GM18868 (cell line): Measurements from ENCODE around the gene DIP2B.

ENCODE experiments used
- ATAC-seq: cut with Tn5 transposase; IDR thresholded peaks from one replicate; pipeline ENCODE4 v1.9.1; 2021; ENCODE audit warnings: mild to moderate bottlenecking, moderate library complexity; ENCODE audit not compliant: unreplicated experiment

Gene DIP2B

DNA sequence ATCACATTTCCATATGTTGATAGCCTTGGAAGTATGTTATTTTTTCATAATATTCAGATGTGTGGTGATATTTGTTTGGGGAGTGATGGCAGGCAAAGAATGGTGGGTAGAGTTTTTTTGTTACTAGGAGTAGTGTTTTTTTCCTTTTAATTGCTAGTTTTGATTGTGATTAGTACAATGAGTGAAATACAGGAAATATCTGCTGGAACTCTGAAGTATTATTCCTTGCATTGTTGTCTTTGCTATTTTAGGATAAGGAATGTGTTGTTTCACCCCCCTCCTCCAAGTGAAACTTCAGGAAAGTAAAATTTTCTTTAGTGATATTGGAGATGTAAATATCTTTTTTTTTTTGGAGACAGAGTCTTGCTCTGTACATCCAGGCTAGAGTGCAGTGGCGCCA lies 105.4 kb downstream of the DIP2B start:
- no peak for ATAC-seq

DNA sequence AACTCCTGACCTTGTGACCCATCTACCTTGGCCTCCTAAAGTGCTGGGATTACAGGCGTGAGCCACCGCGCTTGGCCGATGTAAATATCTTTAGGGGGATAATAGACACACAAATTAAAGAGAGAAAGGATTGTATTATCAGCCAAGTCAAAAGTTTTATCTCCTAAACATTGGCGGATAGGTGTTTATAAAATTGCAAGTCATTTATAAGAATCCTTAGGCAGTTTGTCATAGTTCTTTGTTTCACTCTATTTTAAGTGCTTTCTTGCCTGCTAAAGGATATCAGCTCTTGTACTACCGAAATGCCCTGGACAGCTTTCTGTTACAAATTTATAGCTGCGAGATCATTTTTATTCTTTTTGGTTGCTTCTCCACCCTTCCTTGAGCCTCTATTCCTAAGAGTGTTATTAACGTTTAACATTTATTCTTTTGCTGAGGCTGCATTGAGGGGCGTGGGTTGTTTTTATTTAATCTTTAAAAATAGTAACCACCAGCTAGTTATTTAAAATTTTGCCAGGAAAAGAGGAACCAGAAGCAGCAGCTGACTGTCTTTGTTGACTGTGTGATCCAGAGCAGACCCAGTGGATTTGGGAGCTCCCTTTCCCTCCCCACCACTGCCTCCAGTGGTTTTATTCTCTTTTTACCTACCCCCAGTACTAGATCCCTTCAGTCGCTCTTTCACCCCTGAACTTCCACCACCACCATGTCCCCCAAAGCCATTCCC lies 106.4 kb downstream of the DIP2B start:
- no peak for ATAC-seq

DNA sequence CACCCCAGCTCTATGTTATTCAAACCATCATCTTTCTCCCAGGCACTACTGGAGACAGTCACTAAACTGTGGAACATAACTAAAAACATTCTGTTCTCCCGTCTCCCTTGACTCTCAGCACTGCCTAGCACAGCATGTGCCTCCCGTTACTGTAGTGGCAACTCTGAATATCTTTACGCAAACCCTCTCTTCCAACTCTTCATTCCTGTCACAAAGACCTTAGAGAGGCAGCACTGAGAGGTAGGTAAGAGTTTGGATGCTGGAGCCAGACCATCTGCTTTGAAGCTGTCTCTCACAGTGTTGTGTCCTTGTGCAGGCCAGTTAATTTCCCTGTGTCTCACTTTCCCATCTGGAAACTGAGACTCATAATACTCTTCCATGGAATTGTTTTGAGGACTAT lies 108.1 kb downstream of the DIP2B start:
- ATAC-seq = no peak

DNA sequence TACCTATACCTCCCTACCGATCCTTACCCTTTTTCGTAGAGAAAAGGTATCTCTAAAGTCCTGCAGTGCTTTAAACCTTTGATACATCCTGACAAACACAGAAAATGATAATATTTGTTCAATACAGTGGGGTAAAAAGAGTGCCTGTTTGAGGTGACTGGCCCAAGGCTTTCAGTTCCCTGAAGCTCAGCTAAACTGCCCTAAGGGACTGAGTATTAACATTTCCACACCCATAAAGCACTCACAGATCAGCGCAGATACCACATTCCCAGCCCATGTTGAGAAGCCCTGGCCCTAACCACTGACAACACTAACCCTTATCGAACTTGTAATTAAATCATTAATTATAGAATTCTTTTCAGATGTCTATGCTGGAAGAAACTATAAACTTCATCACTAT lies 108.7 kb downstream of the DIP2B start:
- ATAC-seq = no peak

DNA sequence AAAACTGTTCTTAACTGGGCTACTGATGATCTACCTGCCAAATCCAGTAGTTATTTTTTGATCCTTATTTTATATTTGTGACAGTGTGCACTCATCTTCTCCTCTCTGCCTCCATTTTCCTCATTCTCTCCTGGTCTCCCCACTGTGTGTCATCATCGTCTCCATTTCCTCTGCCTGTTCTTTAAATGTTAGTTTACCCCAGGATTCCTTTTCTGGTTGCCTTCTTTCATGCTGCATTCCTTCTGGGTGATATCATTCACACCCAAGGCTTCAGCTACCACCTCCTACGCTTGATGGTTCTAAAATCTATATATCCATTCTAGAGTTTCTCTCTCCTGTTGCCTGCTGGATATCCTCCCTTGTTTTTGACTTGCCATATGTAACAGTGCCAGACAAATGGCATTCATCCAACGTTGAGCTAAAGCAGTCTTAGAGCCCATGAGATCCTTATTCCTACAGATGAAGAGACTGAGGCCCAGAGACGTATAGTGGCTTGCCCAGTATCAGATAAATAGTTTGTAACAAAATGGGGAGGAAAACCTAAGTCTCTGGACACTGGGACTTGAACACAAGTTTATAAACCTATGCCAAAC lies 109.5 kb downstream of the DIP2B start:
- ATAC-seq = no peak

DNA sequence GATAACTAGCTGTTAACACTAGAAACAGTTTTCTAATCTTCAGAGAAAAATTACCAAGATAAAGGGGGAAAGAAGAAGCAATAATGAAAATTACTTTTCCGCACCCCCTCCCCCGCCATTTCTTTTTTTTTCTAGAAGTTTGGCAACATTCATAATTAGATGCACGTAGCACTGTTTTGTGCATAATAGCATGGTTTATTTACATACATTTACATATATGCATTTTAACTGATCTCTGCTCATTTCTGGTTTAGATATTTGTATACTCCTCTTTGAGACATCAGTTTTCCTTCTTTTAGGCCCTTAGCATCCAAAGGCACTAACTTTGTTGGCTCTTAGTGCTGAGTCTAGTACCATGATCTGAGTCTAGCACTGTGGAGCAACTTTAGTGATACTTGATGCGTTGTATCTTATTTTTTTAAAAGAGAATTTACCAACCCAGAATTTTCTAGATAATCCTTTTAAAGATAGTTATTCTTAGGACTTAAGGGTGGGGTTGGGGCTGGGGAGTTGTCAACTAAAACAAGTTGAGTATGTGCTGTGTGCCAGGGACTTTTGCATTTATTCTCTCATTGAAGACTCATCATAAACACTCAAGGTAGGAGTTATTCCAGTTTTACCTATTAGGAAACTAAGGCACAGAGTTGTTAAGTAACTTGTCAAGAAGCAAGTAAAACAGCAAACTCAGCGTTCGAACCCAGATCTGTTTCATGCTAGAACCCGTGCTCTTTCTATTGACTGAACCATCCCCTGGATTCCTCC lies 110.5 kb downstream of the DIP2B start:
- ATAC-seq = no peak

DNA sequence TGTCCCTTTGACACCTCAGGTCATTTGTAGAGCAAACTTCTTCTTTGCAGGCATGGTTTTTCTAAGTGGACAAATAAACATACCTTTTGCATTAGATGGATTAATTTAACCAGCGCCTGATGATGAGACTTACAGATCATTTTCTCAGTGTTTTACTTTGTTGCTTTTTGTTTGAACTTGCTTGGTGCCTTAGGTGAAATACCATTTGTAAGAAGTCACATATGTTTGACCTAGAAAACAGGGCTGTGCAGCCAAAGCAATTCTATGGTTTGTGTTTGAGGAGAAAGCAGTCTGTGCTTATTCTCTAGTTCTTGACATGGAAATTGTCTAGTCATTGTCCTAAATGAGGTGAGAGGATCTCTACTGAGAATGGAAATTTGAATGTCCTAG lies 111.1 kb downstream of the DIP2B start:
- ATAC-seq = no peak

DNA sequence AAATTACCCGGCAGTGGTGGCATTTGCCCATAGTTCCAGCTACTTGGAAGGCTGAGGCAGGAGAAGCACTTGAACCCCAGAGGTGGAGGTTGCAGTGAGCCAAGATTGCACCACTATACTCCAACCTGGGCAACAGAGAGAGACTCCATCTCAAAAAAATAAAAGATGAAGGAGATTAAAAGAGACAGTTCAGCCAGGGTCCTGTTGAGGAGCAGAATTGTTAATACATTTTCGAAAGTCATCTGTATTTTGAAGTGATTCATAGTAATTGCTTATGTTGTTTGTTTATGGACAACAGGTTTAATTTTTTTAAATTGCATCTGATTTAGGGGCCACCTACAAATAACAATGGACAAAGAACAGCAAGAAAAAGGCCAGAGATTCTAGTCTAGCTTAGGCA lies 112.9 kb downstream of the DIP2B start:
- ATAC-seq = no peak

DNA sequence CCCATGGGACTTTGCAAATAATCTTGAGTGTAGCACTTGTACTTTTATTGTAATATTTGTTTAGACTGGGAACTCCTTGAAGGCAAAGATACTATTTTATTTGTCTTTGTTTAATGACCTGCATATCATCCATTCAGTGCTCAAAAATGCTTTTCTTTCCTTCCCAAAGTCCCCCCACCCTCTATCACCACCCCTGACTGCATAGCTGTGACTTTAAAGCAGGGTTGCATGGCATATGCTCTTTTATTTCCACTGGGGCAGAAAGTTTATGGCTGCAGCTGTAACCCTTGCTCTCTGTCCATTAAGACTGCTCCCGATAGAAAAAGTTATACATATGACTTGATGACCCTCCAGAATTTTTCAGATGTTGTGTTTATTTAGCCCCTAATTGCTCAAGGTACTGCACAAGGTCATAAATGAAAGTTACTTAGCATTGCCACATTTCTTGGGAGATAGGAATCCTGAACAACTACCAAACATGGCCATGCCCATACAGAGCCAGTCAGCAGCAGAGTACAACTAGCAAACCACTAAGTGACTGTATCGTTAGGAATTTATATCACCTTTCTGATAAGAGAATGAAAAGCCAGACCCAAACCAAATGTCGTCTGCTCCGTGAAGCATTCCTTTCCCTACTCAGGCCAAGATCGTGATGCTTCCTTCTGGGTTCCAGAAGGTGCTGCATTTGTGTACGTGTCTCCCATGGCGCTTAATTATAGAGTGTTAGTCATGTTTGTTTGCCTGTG lies 114.3 kb downstream of the DIP2B start:
- ATAC-seq = no peak

DNA sequence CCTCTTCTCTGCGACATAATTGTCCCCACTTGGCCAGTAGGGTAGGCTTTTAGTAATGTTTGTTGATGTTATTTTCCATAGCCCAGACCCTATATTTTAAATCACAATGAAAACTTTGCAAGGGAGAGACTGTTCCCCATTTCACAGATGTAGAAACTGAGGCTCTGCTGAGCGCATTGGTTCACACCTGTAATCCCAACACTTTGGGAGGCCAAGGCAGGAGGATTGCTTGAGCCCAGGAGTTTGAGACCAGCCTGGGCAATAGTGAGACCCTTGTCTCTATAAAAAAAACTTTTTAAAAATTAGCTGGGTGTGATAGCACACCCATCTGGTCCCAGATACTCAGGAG lies 114.8 kb downstream of the DIP2B start:
- no peak for ATAC-seq

DNA sequence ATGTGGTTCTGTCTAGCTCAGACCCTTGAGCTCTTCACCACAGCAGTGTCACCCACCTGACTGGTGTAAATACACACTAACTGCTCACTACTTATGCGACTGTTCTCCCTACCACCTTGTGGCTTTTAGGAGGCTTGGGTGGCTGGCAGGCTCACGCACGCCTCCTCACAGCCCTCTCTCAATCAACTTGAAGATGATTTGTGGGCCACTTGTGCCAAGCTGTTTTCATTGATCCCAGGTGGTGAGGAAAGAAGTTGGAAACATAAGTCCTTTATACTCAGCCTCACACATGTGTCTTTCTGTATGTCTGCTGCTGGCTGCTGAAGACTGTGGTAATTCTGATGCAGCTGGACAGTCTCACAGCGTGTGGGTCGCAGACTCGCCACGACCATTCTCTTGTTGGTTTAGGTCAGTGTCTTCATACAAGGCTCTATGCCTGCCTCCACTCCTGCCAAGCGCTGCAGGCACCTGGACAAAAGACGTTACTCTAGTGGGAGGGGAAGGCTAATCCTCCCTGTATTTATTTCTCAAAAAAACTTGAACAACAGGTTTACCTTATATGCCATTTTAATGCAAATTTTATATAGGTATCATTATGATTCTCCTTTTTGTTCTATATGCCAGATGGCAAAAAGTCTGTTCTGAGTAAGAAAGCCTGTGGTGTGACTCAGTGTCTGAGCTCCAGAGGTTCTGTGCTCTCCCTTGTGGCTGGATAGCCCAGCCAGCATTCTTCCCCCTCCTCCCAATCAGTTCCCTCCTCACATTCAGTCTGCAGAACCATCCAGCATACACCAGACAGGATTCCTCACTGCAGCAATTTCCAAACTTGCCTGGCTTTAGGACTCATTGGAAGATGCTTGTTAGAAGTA lies 115.6 kb downstream of the DIP2B start:
- ATAC-seq = no peak

DNA sequence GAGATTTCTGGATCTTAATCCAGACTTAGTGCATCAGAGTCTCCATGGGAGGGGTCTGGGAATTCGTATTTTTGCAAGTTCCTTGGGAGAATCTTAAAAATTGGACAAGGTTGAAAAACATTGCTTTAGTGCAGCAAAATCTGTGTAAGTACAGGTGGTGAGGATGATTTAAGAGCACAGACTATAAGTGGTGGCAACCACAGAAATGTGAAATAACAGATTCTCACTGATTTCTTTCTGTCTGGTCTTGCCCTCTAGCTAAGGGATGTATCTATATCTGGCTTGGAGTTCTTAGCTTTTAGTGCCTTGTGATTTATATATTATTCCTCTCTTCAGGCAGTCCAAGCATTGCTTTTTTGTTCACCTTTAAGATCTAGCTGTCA lies 116.2 kb downstream of the DIP2B start:
- no peak for ATAC-seq

DNA sequence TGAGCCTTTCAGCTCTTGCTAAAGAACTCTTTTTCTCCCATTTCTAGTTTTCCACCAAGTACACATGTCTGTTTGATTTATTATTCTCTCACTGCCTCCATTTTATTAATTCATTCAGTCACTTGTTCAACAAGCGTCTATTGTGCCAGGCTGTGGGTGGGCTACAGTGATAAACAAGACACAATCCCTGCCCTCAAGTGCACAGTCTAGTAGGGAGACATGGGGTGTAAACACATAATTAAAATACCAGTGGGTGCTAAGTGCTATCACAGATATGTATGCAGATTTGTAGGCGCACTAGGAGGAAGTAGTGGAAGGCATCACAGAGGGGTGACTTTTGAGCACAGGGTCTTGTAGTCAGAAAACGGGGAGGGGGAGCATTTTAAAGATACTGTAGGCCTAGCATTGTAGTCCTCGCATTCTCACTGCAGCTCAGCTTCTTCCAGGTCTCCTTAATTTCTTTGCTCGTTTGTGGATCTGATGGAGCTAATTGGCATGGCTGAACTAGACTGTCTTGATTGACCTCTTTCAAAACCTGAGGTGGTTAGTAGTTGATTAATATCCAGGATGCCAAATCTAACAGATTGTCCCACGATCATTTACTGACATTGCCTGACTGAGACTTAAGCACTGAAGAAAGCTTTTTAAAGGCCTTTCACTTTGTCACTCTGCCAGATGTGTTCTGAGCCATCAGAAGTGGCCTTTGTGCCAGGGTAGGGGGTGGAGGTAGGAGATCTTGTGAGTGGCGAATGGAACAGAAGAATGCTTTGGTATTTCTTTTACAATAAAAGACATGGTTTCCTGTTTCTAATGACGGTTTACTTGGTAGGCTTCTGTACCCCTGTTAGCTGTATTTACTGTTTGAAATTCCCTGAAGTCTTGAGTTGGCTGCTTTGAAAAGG lies 116.9 kb downstream of the DIP2B start:
- no peak for ATAC-seq

DNA sequence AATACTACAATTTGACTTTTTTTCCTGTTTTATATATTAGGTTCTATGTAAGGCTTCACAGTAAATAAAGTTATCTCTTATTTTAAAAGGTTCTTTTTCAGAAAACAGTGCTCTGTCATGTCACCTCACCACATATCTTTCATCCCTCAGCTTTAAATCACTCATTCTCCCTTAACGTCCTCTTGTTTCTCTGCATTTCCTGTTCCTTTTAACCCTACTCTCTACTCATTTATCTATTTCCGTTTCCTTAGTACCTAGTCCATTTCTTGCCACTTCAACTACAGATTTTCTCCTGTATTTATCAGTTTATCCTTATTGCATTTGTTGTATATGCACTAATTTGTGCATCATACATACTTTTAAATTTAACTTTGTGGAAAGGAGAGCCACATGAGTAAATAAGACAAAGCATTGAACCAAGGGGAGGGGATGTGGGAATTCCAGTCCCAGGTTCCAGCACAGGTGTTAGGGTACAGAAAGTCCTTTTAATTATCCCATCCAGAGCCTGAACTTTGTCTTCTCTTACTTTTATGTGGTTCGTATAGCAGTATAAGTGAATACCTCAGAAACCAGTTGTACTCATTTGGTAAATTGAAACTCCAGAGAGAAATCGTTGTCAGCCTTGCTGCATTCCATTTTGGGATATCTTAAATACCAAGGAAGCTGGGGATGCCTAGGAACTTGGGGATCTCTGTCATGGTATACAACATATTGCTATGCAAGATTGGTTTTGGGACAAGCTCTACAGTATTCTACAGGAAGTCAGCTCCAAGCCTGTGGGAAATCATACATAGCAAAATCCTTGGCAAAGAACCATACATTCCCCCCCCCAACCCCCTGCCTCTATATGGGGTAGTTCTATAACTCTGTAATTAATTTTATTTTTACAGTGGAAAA lies 120.5 kb downstream of the DIP2B start:
- ATAC-seq = no peak

DNA sequence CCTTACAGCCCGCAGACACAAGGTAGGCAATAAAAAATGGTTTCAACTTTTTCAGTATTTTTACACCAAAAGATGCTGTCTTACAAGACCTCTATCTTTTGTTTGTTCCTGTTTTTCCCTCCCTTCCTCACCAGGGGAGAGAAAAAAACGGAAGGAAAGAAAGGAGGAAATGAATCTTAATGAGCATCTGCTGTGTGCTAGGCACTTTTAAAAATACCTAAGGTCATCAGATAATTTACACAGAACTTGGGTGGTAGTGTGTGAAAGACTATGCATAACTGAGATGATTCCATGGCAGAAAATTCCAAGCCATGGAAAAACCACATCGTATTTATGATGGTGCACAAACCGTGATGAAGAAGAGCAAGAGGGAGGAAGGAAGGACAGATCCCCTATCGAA lies 121.2 kb downstream of the DIP2B start:
- ATAC-seq = no peak

DNA sequence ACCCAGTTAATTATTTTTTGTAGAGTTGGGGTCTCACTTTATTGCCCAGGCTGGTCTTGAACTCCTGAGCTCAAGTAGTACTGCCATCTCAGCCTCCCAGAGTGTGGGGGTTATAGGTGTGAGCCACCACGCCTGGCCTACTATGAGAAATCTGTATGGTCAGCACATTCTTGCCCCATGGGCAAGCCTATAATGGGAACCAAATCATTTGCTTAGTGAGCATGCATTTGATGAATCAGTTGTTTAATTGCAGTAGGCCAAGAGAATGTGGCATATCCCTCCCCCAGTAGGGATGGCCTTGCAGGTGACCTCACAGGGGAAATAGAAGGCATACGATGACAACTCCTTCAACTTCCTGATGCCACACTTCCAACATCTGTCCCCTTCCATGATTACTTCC lies 122.7 kb downstream of the DIP2B start:
- ATAC-seq = no peak

DNA sequence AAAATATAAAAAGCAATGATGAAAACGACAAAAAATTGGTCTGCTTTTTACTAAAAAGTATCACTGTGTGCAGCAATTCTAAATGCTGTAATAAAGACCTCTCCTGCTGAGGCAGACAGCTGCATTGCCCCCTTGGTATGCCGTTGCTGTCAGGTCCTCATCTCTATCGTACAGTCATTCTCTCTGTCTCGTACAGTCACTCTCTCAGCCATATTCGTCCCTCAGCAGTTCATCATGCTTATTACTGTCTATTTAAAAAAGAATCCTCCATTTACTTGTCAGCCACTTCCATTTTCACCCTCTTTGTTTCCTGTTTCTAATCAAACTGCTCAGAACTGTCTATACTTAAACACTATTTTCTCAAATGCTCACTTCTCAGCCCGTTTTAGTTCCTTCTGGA lies 123.6 kb downstream of the DIP2B start:
- no peak for ATAC-seq

DNA sequence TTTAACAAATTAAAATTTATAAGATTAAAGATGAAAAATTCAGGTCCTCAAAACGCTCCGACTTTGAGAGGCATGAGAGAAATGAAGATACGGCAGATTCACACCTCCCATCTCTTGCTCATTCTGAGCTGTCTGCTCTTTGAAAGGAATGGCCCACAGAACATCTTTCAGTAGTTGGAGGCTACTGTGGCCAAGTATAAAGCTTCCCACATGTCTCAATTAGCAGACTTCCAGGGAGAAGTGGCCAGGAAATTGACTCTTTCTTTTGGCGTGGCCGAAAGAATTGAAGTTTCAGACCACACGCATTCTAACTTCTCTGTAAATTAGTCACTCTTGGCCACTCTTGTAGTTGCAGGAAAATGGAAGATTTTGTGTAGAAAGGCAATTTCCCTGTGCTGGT lies 129.2 kb downstream of the DIP2B start:
- no peak for ATAC-seq

DNA sequence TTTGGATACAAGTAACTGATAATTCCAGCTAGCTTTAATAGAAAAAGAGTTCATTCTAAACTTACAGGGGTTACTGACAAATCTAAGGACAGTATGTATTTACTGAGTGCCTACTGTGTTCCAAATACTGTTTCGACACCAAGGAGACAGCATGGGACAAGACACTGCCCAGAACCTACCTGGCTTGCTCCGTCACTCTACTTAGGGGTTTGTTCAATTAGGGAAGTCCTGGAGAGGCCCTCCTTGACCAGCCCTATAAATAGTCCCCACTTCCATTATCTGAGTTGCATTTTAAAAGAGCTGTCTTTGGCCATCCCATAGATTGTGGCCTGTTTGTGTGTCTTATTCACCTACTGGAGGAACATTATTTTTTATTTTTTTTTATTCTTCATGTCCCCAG lies 129.6 kb downstream of the DIP2B start:
- ATAC-seq = no peak
